Lower leg skin (tissue), 4 donors: ENCODE measurements around the gene PDLIM7. TPM values are rescaled to one million over a fixed set of nuclear protein-coding genes. Genes with fewer than 3 reads are reported as not detected.

Source experiments
- DNase-seq, 2 donors: peaks; one replicate each; pipeline ENCODE4 v3.0.0-alpha.2; 2019; ENCODE audit warnings: low spot score in 2 of 2
- H3K4me3 ChIP-seq: fragments of 200-600 bp; sonication (generic); 2 replicates; pipeline ENCODE4 v1.5.1; 2017; ENCODE audit warnings: mild to moderate bottlenecking, low read depth; ENCODE audit not compliant: poor library complexity, severe bottlenecking
- POLR2A ChIP-seq, 2 donors: fragments of 450-650 bp; IDR thresholded peaks; one replicate each; pipeline ENCODE4 v1.6.1; 2016 to 2017; ENCODE audit warnings: antibody characterized with exemption in 2 of 2, mild to moderate bottlenecking in 1 of 2, moderate library complexity in 1 of 2
- WGBS, 2 donors: methylation state at CpG; one replicate each; pipeline ENCODE4 v1.1.5; 2018; 5-methylcytosine and 5-hydroxymethylcytosine counted together
- intact Hi-C: fragments of 100-400 bp; cut with DNase I; formaldehyde crosslinking; loops from one replicate; pipeline ENCODE4 v1.15.0; 2023; ENCODE audit warnings: low total_unique reads
- total RNA-seq, 4 donors: library from RNA; depleted of rRNA; stranded (reverse); fragments of >200 nt; gene quantifications; one replicate each; pipeline ENCODE4 v1.1.0, GENCODE V29; 2016
- TF ChIP-seq, protein P1 (sequence below), 3 donors: fragments of 450-650 bp; IDR thresholded peaks; one replicate each; pipeline ENCODE4 v1.5.1; 2016; ENCODE audit warnings: antibody characterized with exemption in 3 of 3, mild to moderate bottlenecking in 3 of 3, moderate library complexity in 2 of 3

The PDLIM7 gene
- total RNA-seq, 4 donors from 2014 or later, result 11.8 to 31.7 (median 23.5) TPM

DNA sequence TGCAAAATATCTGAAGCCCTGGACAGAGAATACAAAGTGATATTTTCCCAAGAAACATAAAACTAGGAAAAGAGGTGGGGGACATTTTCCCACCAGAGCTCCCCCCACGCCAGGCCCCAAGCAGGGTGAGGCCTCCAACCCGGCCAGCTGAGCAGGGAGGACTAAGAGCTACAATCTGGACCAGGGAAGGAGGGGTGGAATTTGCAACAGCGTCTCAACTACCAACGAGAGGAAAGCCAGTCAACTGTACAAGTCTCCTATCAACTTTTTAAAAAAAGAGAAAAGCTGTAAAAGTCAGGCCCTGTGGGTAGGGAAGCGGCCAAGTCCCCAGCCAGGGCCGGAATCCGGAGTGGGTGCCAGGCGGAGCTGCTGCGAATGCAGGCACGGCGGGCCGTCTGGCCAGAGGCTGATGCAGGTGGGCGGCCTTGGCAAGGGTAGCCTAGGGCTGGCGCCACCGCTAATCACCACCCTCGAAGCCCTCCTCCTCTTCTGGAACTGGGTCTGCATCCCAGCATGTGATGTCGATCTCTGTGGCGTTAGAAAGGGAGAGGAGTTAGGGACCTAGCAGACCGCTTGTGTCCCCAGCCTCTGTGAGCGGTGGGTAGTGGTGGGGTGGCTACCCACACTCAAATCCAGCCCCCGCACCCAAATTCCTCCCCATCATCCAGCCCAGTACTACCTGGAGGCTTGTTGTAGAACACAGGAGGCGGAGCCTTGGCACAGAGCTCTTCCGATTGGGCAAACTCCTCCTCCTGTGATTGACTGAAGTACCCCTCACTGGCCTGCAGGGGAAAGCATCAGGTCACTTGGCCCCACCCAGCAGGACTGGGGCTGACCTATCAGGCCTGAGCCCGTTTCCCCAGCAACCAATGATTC is 40.2 kb downstream of the PDLIM7 start:
- intact Hi-C loops, result loop anchor here (10.0 kb wide), 1 partner anchor 142 kb away; the partner anchor contains the start of gene MXD3
- DNase-seq, result peak; percentile 76 to 92
- TF ChIP-seq POLR2A (IDR thresholded peaks at IDR 0.05), result no peak
- TF ChIP-seq, protein P1, sequence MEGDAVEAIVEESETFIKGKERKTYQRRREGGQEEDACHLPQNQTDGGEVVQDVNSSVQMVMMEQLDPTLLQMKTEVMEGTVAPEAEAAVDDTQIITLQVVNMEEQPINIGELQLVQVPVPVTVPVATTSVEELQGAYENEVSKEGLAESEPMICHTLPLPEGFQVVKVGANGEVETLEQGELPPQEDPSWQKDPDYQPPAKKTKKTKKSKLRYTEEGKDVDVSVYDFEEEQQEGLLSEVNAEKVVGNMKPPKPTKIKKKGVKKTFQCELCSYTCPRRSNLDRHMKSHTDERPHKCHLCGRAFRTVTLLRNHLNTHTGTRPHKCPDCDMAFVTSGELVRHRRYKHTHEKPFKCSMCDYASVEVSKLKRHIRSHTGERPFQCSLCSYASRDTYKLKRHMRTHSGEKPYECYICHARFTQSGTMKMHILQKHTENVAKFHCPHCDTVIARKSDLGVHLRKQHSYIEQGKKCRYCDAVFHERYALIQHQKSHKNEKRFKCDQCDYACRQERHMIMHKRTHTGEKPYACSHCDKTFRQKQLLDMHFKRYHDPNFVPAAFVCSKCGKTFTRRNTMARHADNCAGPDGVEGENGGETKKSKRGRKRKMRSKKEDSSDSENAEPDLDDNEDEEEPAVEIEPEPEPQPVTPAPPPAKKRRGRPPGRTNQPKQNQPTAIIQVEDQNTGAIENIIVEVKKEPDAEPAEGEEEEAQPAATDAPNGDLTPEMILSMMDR (IDR thresholded peaks at IDR 0.05), result no peak
- no peak overlapping the region for H3K4me3 ChIP-seq
- WGBS, 2 donors, result 56% methylated on average over 23 to 24 of the region's 24 CpGs

DNA sequence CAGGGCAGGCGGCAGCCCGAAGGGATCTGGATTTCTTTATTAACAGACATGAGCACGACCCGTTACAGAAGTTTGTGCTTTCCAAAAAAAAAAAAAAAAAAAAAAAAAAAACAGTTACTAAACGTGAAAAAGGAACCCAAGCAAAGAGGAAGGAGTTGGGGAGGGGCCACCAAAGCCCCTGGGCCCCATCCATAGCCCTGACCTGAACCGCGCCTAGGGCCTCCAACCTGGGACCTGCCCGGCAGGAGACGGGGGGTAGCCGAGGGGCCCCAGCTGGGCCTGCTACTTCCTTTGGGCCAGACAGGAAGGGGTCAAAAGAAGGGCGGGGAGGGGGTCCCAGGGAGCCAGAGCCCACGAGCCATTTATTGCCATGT is 40.8 kb downstream of the PDLIM7 start:
- intact Hi-C loops, result loop anchor here (10.0 kb wide), 1 partner anchor 142 kb away; the partner anchor contains the start of gene MXD3
- DNase-seq, result no peak
- TF ChIP-seq POLR2A (IDR thresholded peaks at IDR 0.05), result no peak
- TF ChIP-seq, protein P1 (IDR thresholded peaks at IDR 0.05), result no peak
- no peak overlapping the region for H3K4me3 ChIP-seq
- WGBS, 2 donors, result 28 to 30% methylated on average over 10 to 11 of the region's 12 CpGs

DNA sequence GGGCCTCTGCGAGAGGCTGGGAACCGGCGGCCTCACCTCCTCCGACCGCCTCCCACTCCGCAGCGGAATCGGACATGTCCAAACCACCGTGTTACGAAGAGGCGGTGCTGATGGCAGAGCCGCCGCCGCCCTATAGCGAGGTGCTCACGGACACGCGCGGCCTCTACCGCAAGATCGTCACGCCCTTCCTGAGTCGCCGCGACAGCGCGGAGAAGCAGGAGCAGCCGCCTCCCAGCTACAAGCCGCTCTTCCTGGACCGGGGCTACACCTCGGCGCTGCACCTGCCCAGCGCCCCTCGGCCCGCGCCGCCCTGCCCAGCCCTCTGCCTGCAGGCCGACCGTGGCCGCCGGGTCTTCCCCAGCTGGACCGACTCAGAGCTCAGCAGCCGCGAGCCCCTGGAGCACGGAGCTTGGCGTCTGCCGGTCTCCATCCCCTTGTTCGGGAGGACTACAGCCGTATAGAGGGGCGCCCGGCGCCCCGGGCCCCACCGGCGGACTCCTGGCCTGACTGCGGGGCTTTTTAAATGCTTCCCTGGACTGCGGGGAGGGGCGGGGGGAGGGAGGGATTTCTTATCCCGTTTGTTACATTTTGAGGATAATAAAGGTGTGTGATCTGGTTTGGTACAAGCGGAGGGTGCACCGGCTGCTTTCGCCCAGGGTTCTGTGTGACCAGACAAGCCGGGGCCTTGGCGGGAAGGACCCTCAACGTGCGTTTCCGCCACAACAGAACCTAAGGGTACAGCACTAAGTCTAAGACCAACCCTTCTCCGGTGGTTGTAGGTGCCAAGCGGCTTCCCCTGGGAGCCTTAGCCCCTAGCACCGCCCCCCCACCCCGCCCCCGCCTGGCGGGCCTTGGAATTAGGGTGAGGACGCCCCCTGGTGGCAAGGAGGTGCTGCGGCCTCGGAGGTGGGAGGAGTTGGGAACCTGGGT is 41.5 kb downstream of the PDLIM7 start:
- intact Hi-C loops, result loop anchor here (2.0 to 10.0 kb wide), 2 partner anchors 51 to 141 kb away; partner anchors contain the start of gene MXD3
- H3K4me3 ChIP-seq, result peak overlapping the region; percentile 24
- DNase-seq, result peak; percentile 90 to 99
- TF ChIP-seq, protein P1 (IDR thresholded peaks at IDR 0.05), result peak in 1 of 3 donors; percentile 7
- no peak for TF ChIP-seq POLR2A (IDR thresholded peaks at IDR 0.05)
- WGBS, 2 donors, result 1% methylated on average over 16 to 23 of the region's 76 CpGs

GRCh38 chr5:177455036-177455660 is 42.3 kb downstream of the PDLIM7 start:
- peak overlapping the region; percentile 24 for H3K4me3 ChIP-seq
- intact Hi-C loops, result loop anchor here (2.0 to 10.0 kb wide), 2 partner anchors 50 to 140 kb away; partner anchors contain the start of gene MXD3
- DNase-seq, result peak in 1 of 2 donors; percentile 95
- TF ChIP-seq, protein P1 (IDR thresholded peaks at IDR 0.05), result no peak
- no peak for TF ChIP-seq POLR2A (IDR thresholded peaks at IDR 0.05)
- 0 to 1% methylated on average over 43 to 51 of the region's 80 CpGs for WGBS, 2 donors

GRCh38 chr5:177454397-177455035 is 42.9 kb downstream of the PDLIM7 start:
- intact Hi-C loops, result loop anchor here (2.0 to 10.0 kb wide), 2 partner anchors 50 to 140 kb away; partner anchors contain the start of gene MXD3
- TF ChIP-seq, protein P1 (IDR thresholded peaks at IDR 0.05), result no peak
- peak overlapping the region; percentile 24 for H3K4me3 ChIP-seq
- WGBS, 2 donors, result 0% methylated on average over 1 to 69 of the region's 84 CpGs
- DNase-seq, result peak; percentile 88 to 98
